Prostate gland (tissue), 2 donors: ENCODE data around the gene PXN. TPM values are rescaled to one million over a fixed set of nuclear protein-coding genes. Genes with fewer than 3 reads are reported as not detected.
A peak's percentile ranks its signal among the peaks of the same experiment; 100 is the strongest.

Source experiments
- DNase-seq: peaks from one replicate; pipeline ENCODE4 v3.0.0-alpha.2; 2019; ENCODE audit warnings: low spot score
- H3K27ac ChIP-seq, 2 donors: fragments of 200-600 bp; sonication (generic); 2 replicates each; pipeline ENCODE4 v1.5.1; 2017 to 2019
- H3K27me3 ChIP-seq: fragments of 200-600 bp; sonication (generic); replicated peaks from 2 replicates; pipeline ENCODE4 v1.5.1; 2019; ENCODE audit not compliant: insufficient read depth
- H3K36me3 ChIP-seq, 2 donors: fragments of 200-600 bp; sonication (generic); 1 replicate in 1 of 2; 2 replicates in 1 of 2; pipeline versions ENCODE4 v1.5.1 to v1.8.1; 2017 to 2019
- H3K4me1 ChIP-seq: fragments of 200-600 bp; sonication (generic); replicated peaks from 2 replicates; pipeline ENCODE4 v1.5.1; 2019
- H3K4me3 ChIP-seq, 2 donors: fragments of 200-600 bp; sonication (generic); 2 replicates each; pipeline ENCODE4 v1.5.1; 2017 to 2019
- H3K9me3 ChIP-seq: fragments of 200-600 bp; sonication (generic); 2 replicates; pipeline ENCODE4 v1.5.1; 2017
- POLR2A ChIP-seq: fragments of 450-650 bp; IDR thresholded peaks from one replicate; pipeline ENCODE4 v1.6.1; 2016; ENCODE audit warnings: antibody characterized with exemption, mild to moderate bottlenecking
- POLR2AphosphoS5 ChIP-seq: sonication (generic); formaldehyde crosslinking; IDR thresholded peaks from one replicate; pipeline ENCODE4 v1.6.1; 2017; ENCODE audit warnings: antibody characterized with exemption
- WGBS: methylation state at CpG from one replicate; pipeline ENCODE4 v1.1.5; 2018; 5-methylcytosine and 5-hydroxymethylcytosine counted together
- intact Hi-C: fragments of 100-400 bp; cut with DNase I; formaldehyde crosslinking; loops from one replicate; pipeline ENCODE4 v1.14.2; 2022
- total RNA-seq, 2 donors: library from RNA; depleted of rRNA; stranded (reverse); fragments of >200 nt; gene quantifications; one replicate each; pipeline ENCODE4 v1.1.0, GENCODE V29; 2016
- TF ChIP-seq, protein P1 (sequence below), 4 experiments: fragments of 200-600 bp in 2 of 4; fragments of 450-650 bp in 2 of 4; sonication (generic) in 2 of 4; IDR thresholded peaks; 1 replicate in 3 of 4; 2 replicates in 1 of 4; pipeline ENCODE4 v1.5.1; 2016 to 2019; ENCODE audit warnings: antibody characterized with exemption in 4 of 4, mild to moderate bottlenecking in 2 of 4, moderate library complexity in 2 of 4

PXN gene
- total RNA-seq, 2 donors from 2014 or later = 58.3 to 113 TPM

GRCh38 chr12:120292411-120292660 is 26.8 kb upstream of the PXN start:
- H3K4me3 ChIP-seq = peak overlapping the region; percentile 48 to 54
- no peaks in the 10 kb centered on the region for H3K4me1 ChIP-seq
- H3K27me3 ChIP-seq = no peaks in the 10 kb centered on the region
- WGBS = 1% methylated on average over 17 of the region's 17 CpGs
- peak overlapping the region; percentile 97 for H3K27ac ChIP-seq
- intact Hi-C loops = no loop called here
- DNase-seq = no peak
- H3K36me3 ChIP-seq = no peaks in the 10 kb centered on the region
- no peak for TF ChIP-seq POLR2A
- TF ChIP-seq POLR2AphosphoS5 = no peak
- TF ChIP-seq, protein P1, sequence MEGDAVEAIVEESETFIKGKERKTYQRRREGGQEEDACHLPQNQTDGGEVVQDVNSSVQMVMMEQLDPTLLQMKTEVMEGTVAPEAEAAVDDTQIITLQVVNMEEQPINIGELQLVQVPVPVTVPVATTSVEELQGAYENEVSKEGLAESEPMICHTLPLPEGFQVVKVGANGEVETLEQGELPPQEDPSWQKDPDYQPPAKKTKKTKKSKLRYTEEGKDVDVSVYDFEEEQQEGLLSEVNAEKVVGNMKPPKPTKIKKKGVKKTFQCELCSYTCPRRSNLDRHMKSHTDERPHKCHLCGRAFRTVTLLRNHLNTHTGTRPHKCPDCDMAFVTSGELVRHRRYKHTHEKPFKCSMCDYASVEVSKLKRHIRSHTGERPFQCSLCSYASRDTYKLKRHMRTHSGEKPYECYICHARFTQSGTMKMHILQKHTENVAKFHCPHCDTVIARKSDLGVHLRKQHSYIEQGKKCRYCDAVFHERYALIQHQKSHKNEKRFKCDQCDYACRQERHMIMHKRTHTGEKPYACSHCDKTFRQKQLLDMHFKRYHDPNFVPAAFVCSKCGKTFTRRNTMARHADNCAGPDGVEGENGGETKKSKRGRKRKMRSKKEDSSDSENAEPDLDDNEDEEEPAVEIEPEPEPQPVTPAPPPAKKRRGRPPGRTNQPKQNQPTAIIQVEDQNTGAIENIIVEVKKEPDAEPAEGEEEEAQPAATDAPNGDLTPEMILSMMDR (IDR thresholded peaks at IDR 0.05) = no peak
- no peaks in the 10 kb centered on the region for H3K9me3 ChIP-seq

DNA sequence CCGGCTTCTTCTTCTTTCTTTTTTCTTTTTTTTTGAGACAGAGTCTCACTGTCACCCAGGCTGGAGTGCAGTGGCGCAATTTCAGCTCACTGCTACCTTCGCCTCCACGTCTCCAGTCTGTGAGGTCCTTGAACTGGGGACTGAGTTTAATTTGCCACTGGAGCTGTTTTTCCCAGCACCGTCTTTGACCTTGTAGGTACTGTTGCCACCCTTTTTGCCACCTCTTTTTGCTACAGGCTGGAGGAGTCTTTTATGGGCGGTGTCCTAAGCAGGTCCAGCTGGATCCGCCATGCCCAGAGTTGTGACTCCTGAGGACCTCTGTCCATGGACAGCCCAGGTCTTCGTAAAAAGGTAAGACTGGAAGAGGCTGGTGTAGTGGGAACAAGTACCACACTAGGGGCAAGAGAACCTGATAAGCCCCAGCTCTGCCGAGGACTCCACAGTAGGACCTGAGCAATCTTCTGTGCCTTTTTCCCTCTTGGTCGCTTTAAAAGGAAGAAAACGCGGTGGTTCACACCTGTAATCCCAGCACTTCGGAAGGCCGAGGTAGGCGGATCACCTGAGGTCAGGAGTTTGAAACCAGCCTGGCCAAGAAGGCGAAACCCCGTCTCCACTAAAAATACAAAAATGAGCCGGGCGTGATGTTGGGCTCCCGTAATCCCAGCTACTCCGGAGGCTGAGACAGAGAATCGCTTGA is 25.2 kb upstream of the PXN start:
- WGBS = 27% methylated on average over 22 of the region's 22 CpGs
- peak; percentile 24 for DNase-seq
- intact Hi-C loops = no loop called here

GRCh38 chr12:120287491-120287890 is 22.0 kb upstream of the PXN start:
- Histone ChIP-seq H3K9me3 (no peaks in the 10 kb centered on the region), H3K4me1 (no peaks in the 10 kb centered on the region), H3K36me3 (no peaks in the 10 kb centered on the region), H3K27ac (no peak overlapping the region), H3K27me3 (no peaks in the 10 kb centered on the region), H3K4me3 (no peak overlapping the region)
- WGBS = 87% methylated on average over 12 of the region's 12 CpGs
- DNase-seq = no peak
- intact Hi-C loops = no loop called here
- no peak for TF ChIP-seq POLR2A
- TF ChIP-seq POLR2AphosphoS5 = no peak
- TF ChIP-seq, protein P1 (IDR thresholded peaks at IDR 0.05) = no peak

More for the DNA sequence above, 25.2 kb upstream of the PXN start:
- Histone ChIP-seq H3K9me3 (no peaks in the 10 kb centered on the region), H3K27me3 (no peaks in the 10 kb centered on the region), H3K4me3 (no peak overlapping the region), H3K36me3 (no peaks in the 10 kb centered on the region), H3K4me1 (no peaks in the 10 kb centered on the region), H3K27ac (peak overlapping the region; percentile 97)
- TF ChIP-seq, protein P1 (IDR thresholded peaks at IDR 0.05) = no peak
- no peak for TF ChIP-seq POLR2A
- TF ChIP-seq POLR2AphosphoS5 = no peak

DNA sequence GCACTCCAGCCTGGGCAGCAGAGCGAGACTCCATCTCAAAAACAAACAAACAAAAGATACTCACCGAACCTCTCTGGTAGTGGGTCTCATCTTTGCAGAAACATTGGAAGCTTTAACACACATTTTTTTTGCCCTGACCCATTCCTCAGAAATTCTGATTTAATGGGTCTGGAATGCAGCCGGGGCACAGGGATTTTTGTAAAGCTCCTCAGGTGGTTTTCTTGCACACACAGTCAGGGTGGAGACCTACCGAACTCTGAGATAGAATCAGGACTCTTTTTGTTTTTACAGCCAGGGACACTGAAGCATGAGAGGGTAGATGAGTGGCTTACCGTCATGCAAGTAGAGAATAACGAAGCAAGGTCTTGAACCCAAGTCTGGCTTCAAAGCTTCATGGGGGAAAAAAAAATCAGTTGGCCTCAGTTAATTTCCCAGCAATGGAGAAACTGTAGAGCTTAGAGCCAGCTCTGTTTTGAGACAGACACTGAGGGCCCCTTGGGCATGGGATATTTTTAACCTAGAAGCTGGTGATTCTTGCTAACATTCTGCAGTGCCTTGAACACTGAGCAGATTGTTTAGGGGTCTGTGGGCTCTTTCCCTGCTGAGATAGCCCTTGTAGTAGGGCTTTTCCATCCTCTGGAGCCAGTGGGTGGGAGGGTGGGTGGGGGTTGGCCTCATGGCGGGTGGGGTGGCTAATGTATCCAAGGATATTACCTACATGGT is 21.4 kb upstream of the PXN start:
- Histone ChIP-seq H3K27me3 (no peaks in the 10 kb centered on the region), H3K4me1 (no peaks in the 10 kb centered on the region), H3K9me3 (no peaks in the 10 kb centered on the region), H3K27ac (no peak overlapping the region), H3K36me3 (no peaks in the 10 kb centered on the region), H3K4me3 (no peak overlapping the region)
- intact Hi-C loops = no loop called here
- TF ChIP-seq POLR2A = no peak
- TF ChIP-seq POLR2AphosphoS5 = no peak
- TF ChIP-seq, protein P1 (IDR thresholded peaks at IDR 0.05) = no peak
- DNase-seq = no peak
- 53% methylated on average over 7 of the region's 7 CpGs for WGBS

- H3K9me3 ChIP-seq = no peaks in the 10 kb centered on the region
- intact Hi-C loops = no loop called here
- H3K27me3 ChIP-seq = no peaks in the 10 kb centered on the region
- no peak for DNase-seq
- no peaks in the 10 kb centered on the region for H3K4me1 ChIP-seq
- 84% methylated on average over 3 of the region's 3 CpGs for WGBS
- H3K4me3 ChIP-seq = no peak overlapping the region
- H3K36me3 ChIP-seq = no peaks in the 10 kb centered on the region
- no peak for TF ChIP-seq POLR2A
- no peak for TF ChIP-seq POLR2AphosphoS5
- TF ChIP-seq, protein P1 (IDR thresholded peaks at IDR 0.05) = no peak
- H3K27ac ChIP-seq = no peak overlapping the region
Observed at GRCh38 chr12:120284381-120284780, 18.9 kb upstream of the PXN start.
